ENCODE measurements around the gene NUPR1.

DNA sequence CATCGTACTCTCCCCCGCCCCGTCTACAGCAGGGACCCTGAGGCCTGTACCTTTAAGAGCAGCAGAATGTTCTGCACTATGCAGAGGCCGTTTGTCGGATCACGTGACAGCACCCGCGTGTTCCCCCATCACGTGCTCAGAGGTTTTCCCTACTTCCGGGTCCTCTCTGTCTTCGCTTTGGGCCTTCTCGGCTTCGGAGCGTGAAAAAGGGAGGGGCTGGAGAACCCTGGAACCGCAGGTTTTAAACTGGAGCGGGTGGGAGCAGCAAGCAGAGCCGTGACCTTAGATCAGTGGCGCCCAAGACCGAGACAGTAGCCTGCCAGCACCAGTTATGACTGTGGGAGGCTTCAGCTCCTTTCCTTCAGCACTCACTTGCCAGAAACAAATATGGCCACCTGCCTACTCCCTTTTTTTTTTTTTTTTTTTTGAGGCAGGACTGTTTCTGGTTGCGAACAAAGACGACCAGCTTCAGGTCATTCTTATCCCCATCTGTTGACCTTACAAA is 46.8 kb downstream of the NUPR1 start, which contains the start of gene CLN3:
- TF ChIP-seq FOXK2 (IDR thresholded peaks at IDR 0.05) = no peak
- TF ChIP-seq SP1 (IDR thresholded peaks at IDR 0.05) = no peak
- TF ChIP-seq ARNT (IDR thresholded peaks at IDR 0.05) = no peak
- TF ChIP-seq FOXA1 (IDR thresholded peaks at IDR 0.05) = no peak
- peak; percentile 93 for TF ChIP-seq NFRKB (IDR thresholded peaks at IDR 0.05)
- TF ChIP-seq, protein P1, sequence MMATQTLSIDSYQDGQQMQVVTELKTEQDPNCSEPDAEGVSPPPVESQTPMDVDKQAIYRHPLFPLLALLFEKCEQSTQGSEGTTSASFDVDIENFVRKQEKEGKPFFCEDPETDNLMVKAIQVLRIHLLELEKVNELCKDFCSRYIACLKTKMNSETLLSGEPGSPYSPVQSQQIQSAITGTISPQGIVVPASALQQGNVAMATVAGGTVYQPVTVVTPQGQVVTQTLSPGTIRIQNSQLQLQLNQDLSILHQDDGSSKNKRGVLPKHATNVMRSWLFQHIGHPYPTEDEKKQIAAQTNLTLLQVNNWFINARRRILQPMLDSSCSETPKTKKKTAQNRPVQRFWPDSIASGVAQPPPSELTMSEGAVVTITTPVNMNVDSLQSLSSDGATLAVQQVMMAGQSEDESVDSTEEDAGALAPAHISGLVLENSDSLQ (IDR thresholded peaks at IDR 0.05) = no peak
